ENCODE data around the gene PNPLA4.

The PNPLA4 gene

GRCh38 chrX:7927259-7928167, at the start of gene PNPLA4:
Gene PNPLA4 (minus strand): TSS chrX:7927413. CDS start chrX:7926119, 1,294 bp downstream.
- peak within 1 kb of the TSS; percentile 55 to 79 for H3K4me3 ChIP-seq (ENCODE audit: low read depth in 1 of 2, low read length in 2 of 2)
- H3K36me3 ChIP-seq (ENCODE audit: control insufficient read depth in 1 of 2, insufficient read depth in 2 of 2, low read length in 2 of 2) = no peaks in the 10 kb centered on the region
- H3K27ac ChIP-seq (ENCODE audit: low read length) = peak within 1 kb of the TSS; percentile 79
- no peaks in the 10 kb centered on the region for H3K9me3 ChIP-seq (ENCODE audit: control insufficient read depth in 1 of 2, low read length in 2 of 2)
- peaks cover 0 to 9% of the 10 kb centered on the region in 2 donors for H3K4me1 ChIP-seq (ENCODE audit: control insufficient read depth in 1 of 2, insufficient read depth in 2 of 2, low read length in 2 of 2)
- H3K27me3 ChIP-seq (ENCODE audit: low read depth, low read length) = no peaks in the 10 kb centered on the region

GRCh38 chrX:7972586-7972985, 45.4 kb upstream of the PNPLA4 start:
- Histone ChIP-seq H3K4me1 (ENCODE audit: control insufficient read depth in 1 of 2, insufficient read depth in 2 of 2, low read length in 2 of 2) (no peaks in the 10 kb centered on the region), H3K27me3 (ENCODE audit: low read depth, low read length) (no peaks in the 10 kb centered on the region), H3K27ac (ENCODE audit: low read length) (no peak overlapping the region), H3K9me3 (ENCODE audit: control insufficient read depth in 1 of 2, low read length in 2 of 2) (peaks cover 0 to 3% of the 10 kb centered on the region in 2 donors), H3K36me3 (ENCODE audit: control insufficient read depth in 1 of 2, insufficient read depth in 2 of 2, low read length in 2 of 2) (no peaks in the 10 kb centered on the region), H3K4me3 (ENCODE audit: low read depth in 1 of 2, low read length in 2 of 2) (no peak overlapping the region)

- no peak overlapping the region for H3K27ac ChIP-seq (ENCODE audit: low read length)
- no peaks in the 10 kb centered on the region for H3K27me3 ChIP-seq (ENCODE audit: low read depth, low read length)
- peaks cover 0 to 3% of the 10 kb centered on the region in 2 donors for H3K9me3 ChIP-seq (ENCODE audit: control insufficient read depth in 1 of 2, low read length in 2 of 2)
- no peaks in the 10 kb centered on the region for H3K4me1 ChIP-seq (ENCODE audit: control insufficient read depth in 1 of 2, insufficient read depth in 2 of 2, low read length in 2 of 2)
- H3K36me3 ChIP-seq (ENCODE audit: control insufficient read depth in 1 of 2, insufficient read depth in 2 of 2, low read length in 2 of 2) = no peaks in the 10 kb centered on the region
- H3K4me3 ChIP-seq (ENCODE audit: low read depth in 1 of 2, low read length in 2 of 2) = no peak overlapping the region
Measured at GRCh38 chrX:7970428-7970827, 43.2 kb upstream of the PNPLA4 start.

GRCh38 chrX:7965436-7965835, 38.2 kb upstream of the PNPLA4 start:
- Histone ChIP-seq H3K4me1 (ENCODE audit: control insufficient read depth in 1 of 2, insufficient read depth in 2 of 2, low read length in 2 of 2) (no peaks in the 10 kb centered on the region), H3K27ac (ENCODE audit: low read length) (no peak overlapping the region), H3K4me3 (ENCODE audit: low read depth in 1 of 2, low read length in 2 of 2) (no peak overlapping the region), H3K9me3 (ENCODE audit: control insufficient read depth in 1 of 2, low read length in 2 of 2) (peaks cover 0 to 3% of the 10 kb centered on the region in 2 donors), H3K27me3 (ENCODE audit: low read depth, low read length) (no peaks in the 10 kb centered on the region), H3K36me3 (ENCODE audit: control insufficient read depth in 1 of 2, insufficient read depth in 2 of 2, low read length in 2 of 2) (no peaks in the 10 kb centered on the region)

GRCh38 chrX:7960246-7960645, 33.0 kb upstream of the PNPLA4 start:
- H3K27ac ChIP-seq (ENCODE audit: low read length) = no peak overlapping the region
- no peaks in the 10 kb centered on the region for H3K36me3 ChIP-seq (ENCODE audit: control insufficient read depth in 1 of 2, insufficient read depth in 2 of 2, low read length in 2 of 2)
- H3K27me3 ChIP-seq (ENCODE audit: low read depth, low read length) = no peaks in the 10 kb centered on the region
- H3K4me1 ChIP-seq (ENCODE audit: control insufficient read depth in 1 of 2, insufficient read depth in 2 of 2, low read length in 2 of 2) = no peaks in the 10 kb centered on the region
- H3K4me3 ChIP-seq (ENCODE audit: low read depth in 1 of 2, low read length in 2 of 2) = no peak overlapping the region
- no peaks in the 10 kb centered on the region for H3K9me3 ChIP-seq (ENCODE audit: control insufficient read depth in 1 of 2, low read length in 2 of 2)

GRCh38 chrX:7953446-7953845, 26.2 kb upstream of the PNPLA4 start:
- H3K4me1 ChIP-seq (ENCODE audit: control insufficient read depth in 1 of 2, insufficient read depth in 2 of 2, low read length in 2 of 2) = no peaks in the 10 kb centered on the region
- no peak overlapping the region for H3K27ac ChIP-seq (ENCODE audit: low read length)
- no peaks in the 10 kb centered on the region for H3K9me3 ChIP-seq (ENCODE audit: control insufficient read depth in 1 of 2, low read length in 2 of 2)
- H3K27me3 ChIP-seq (ENCODE audit: low read depth, low read length) = no peaks in the 10 kb centered on the region
- H3K4me3 ChIP-seq (ENCODE audit: low read depth in 1 of 2, low read length in 2 of 2) = no peak overlapping the region
- no peaks in the 10 kb centered on the region for H3K36me3 ChIP-seq (ENCODE audit: control insufficient read depth in 1 of 2, insufficient read depth in 2 of 2, low read length in 2 of 2)

- no peaks in the 10 kb centered on the region for H3K27me3 ChIP-seq (ENCODE audit: low read depth, low read length)
- no peaks in the 10 kb centered on the region for H3K9me3 ChIP-seq (ENCODE audit: control insufficient read depth in 1 of 2, low read length in 2 of 2)
- H3K4me1 ChIP-seq (ENCODE audit: control insufficient read depth in 1 of 2, insufficient read depth in 2 of 2, low read length in 2 of 2) = no peaks in the 10 kb centered on the region
- H3K36me3 ChIP-seq (ENCODE audit: control insufficient read depth in 1 of 2, insufficient read depth in 2 of 2, low read length in 2 of 2) = no peaks in the 10 kb centered on the region
- H3K27ac ChIP-seq (ENCODE audit: low read length) = no peak overlapping the region
- no peak overlapping the region for H3K4me3 ChIP-seq (ENCODE audit: low read depth in 1 of 2, low read length in 2 of 2)
Measured at GRCh38 chrX:7950865-7951264, 23.7 kb upstream of the PNPLA4 start.

- no peak overlapping the region for H3K27ac ChIP-seq (ENCODE audit: low read length)
- no peak overlapping the region for H3K4me3 ChIP-seq (ENCODE audit: low read depth in 1 of 2, low read length in 2 of 2)
- H3K9me3 ChIP-seq (ENCODE audit: control insufficient read depth in 1 of 2, low read length in 2 of 2) = no peaks in the 10 kb centered on the region
- no peaks in the 10 kb centered on the region for H3K4me1 ChIP-seq (ENCODE audit: control insufficient read depth in 1 of 2, insufficient read depth in 2 of 2, low read length in 2 of 2)
- H3K36me3 ChIP-seq (ENCODE audit: control insufficient read depth in 1 of 2, insufficient read depth in 2 of 2, low read length in 2 of 2) = no peaks in the 10 kb centered on the region
- H3K27me3 ChIP-seq (ENCODE audit: low read depth, low read length) = no peaks in the 10 kb centered on the region
Measured at GRCh38 chrX:7948483-7948882, 21.3 kb upstream of the PNPLA4 start.

GRCh38 chrX:7946960-7947359, 19.7 kb upstream of the PNPLA4 start:
- Histone ChIP-seq H3K4me1 (ENCODE audit: control insufficient read depth in 1 of 2, insufficient read depth in 2 of 2, low read length in 2 of 2) (no peaks in the 10 kb centered on the region), H3K27ac (ENCODE audit: low read length) (no peak overlapping the region), H3K4me3 (ENCODE audit: low read depth in 1 of 2, low read length in 2 of 2) (no peak overlapping the region), H3K27me3 (ENCODE audit: low read depth, low read length) (no peaks in the 10 kb centered on the region), H3K36me3 (ENCODE audit: control insufficient read depth in 1 of 2, insufficient read depth in 2 of 2, low read length in 2 of 2) (no peaks in the 10 kb centered on the region), H3K9me3 (ENCODE audit: control insufficient read depth in 1 of 2, low read length in 2 of 2) (no peaks in the 10 kb centered on the region)

- no peaks in the 10 kb centered on the region for H3K4me1 ChIP-seq (ENCODE audit: control insufficient read depth in 1 of 2, insufficient read depth in 2 of 2, low read length in 2 of 2)
- no peaks in the 10 kb centered on the region for H3K27me3 ChIP-seq (ENCODE audit: low read depth, low read length)
- no peak overlapping the region for H3K27ac ChIP-seq (ENCODE audit: low read length)
- no peaks in the 10 kb centered on the region for H3K36me3 ChIP-seq (ENCODE audit: control insufficient read depth in 1 of 2, insufficient read depth in 2 of 2, low read length in 2 of 2)
- no peaks in the 10 kb centered on the region for H3K9me3 ChIP-seq (ENCODE audit: control insufficient read depth in 1 of 2, low read length in 2 of 2)
- no peak overlapping the region for H3K4me3 ChIP-seq (ENCODE audit: low read depth in 1 of 2, low read length in 2 of 2)
Measured at GRCh38 chrX:7943600-7944245, 16.5 kb upstream of the PNPLA4 start.

- H3K27me3 ChIP-seq (ENCODE audit: low read depth, low read length) = no peaks in the 10 kb centered on the region
- no peak overlapping the region for H3K27ac ChIP-seq (ENCODE audit: low read length)
- no peaks in the 10 kb centered on the region for H3K36me3 ChIP-seq (ENCODE audit: control insufficient read depth in 1 of 2, insufficient read depth in 2 of 2, low read length in 2 of 2)
- no peaks in the 10 kb centered on the region for H3K9me3 ChIP-seq (ENCODE audit: control insufficient read depth in 1 of 2, low read length in 2 of 2)
- H3K4me3 ChIP-seq (ENCODE audit: low read depth in 1 of 2, low read length in 2 of 2) = no peak overlapping the region
- H3K4me1 ChIP-seq (ENCODE audit: control insufficient read depth in 1 of 2, insufficient read depth in 2 of 2, low read length in 2 of 2) = no peaks in the 10 kb centered on the region
Measured at GRCh38 chrX:7941390-7942042, 14.3 kb upstream of the PNPLA4 start.
